K562 (cell line): ENCODE data around the gene ESPN. TPM values are rescaled to one million over a fixed set of nuclear protein-coding genes. Genes with fewer than 3 reads are reported as not detected.

Source experiments
- BRD4 ChIP-seq: fragments of 200-600 bp; sonication (generic); IDR thresholded peaks from 2 replicates; pipeline ENCODE4 v1.6.1; 2017; ENCODE audit warnings: inconsistent platforms
- CCAR2 ChIP-seq: fragments of 200-400 bp; formaldehyde crosslinking; IDR thresholded peaks from 2 replicates; pipeline ENCODE4 v1.6.1; 2017; ENCODE audit warnings: mild to moderate bottlenecking, low read depth, low read length
- CHCHD3 ChIP-seq: fragments of 250-450 bp; sonication (Bioruptor Pico); IDR thresholded peaks from 2 replicates; pipeline ENCODE4 v2.1.2; 2022; ENCODE audit warnings: mild to moderate bottlenecking
- FOXK2 ChIP-seq, 2 experiments: fragments of 450-650 bp; IDR thresholded peaks in 1 of 2; conservative IDR thresholded peaks in 1 of 2; 2 replicates each; pipeline ENCODE4 v1.6.1; 2016; ENCODE audit warnings: low read depth in 2 of 2, mild to moderate bottlenecking in 1 of 2
- GABPB1 ChIP-seq: sonication (generic); formaldehyde crosslinking; IDR thresholded peaks from 2 replicates; pipeline ENCODE4 v1.8.0; 2022; ENCODE audit warnings: mild to moderate bottlenecking, missing genetic modification reagents
- KLF6 ChIP-seq: fragments of 250-450 bp; sonication (Bioruptor Pico); IDR thresholded peaks from 2 replicates; pipeline ENCODE4 v1.4.0; 2020; ENCODE audit warnings: mild to moderate bottlenecking, moderate library complexity, borderline replicate concordance
- MCM3 ChIP-seq: fragments of 450-650 bp; IDR thresholded peaks from 2 replicates; pipeline ENCODE4 v1.6.1; 2016
- PHF8 ChIP-seq: fragments of 200-600 bp; sonication (generic); IDR thresholded peaks from 2 replicates; pipeline ENCODE4 v1.6.1; 2012; ENCODE audit warnings: mixed run types, mild to moderate bottlenecking, inconsistent platforms, low read length, moderate library complexity, borderline replicate concordance
- RCOR1 ChIP-seq, 2 experiments: IDR thresholded peaks; 2 replicates each; pipeline ENCODE4 v1.6.1; 2012; ENCODE audit warnings: low read depth in 2 of 2, low read length in 2 of 2, borderline replicate concordance in 1 of 2, improper control_type of control experiment in 1 of 2
- SAP30 ChIP-seq: fragments of 200-600 bp; sonication (generic); IDR thresholded peaks from 2 replicates; pipeline ENCODE4 v1.6.1; 2012; ENCODE audit warnings: borderline replicate concordance, low read depth, mild to moderate bottlenecking, moderate library complexity, low read length, control low read depth, inconsistent platforms; ENCODE audit not compliant: insufficient read depth, poor library complexity, severe bottlenecking
- STAT5A ChIP-seq: IDR thresholded peaks from 2 replicates; pipeline ENCODE4 v1.6.1; 2012; ENCODE audit warnings: low read length, inconsistent platforms, borderline replicate concordance
- TAF7 ChIP-seq: fragments of 450-650 bp; IDR thresholded peaks from 2 replicates; pipeline ENCODE4 v1.6.1; 2016; ENCODE audit warnings: missing genetic modification characterization, missing compliant biosample characterization
- ZFX ChIP-seq: sonication (generic); formaldehyde crosslinking; IDR thresholded peaks from 2 replicates; pipeline ENCODE4 v1.8.0; 2022; ENCODE audit warnings: mild to moderate bottlenecking, missing genetic modification reagents, moderate library complexity
- ZNF232 ChIP-seq: sonication (generic); formaldehyde crosslinking; IDR thresholded peaks from 2 replicates; pipeline ENCODE4 v1.8.0; 2022; ENCODE audit warnings: mild to moderate bottlenecking, missing genetic modification reagents
- ZNF444 ChIP-seq: fragments of 250-450 bp; sonication (Bioruptor Pico); IDR thresholded peaks from 2 replicates; pipeline ENCODE4 v1.4.0; 2020; ENCODE audit warnings: mild to moderate bottlenecking, moderate library complexity
- ZNF584 ChIP-seq: fragments of 200-800 bp; sonication (Bioruptor generic); IDR thresholded peaks from 2 replicates; pipeline ENCODE4 v1.6.1; 2016; ENCODE audit warnings: low read depth, mild to moderate bottlenecking, missing genetic modification characterization, missing compliant biosample characterization
- ZNF699 ChIP-seq: fragments of 250-450 bp; sonication (Bioruptor Pico); IDR thresholded peaks from 2 replicates; pipeline ENCODE4 v1.8.0; 2021; ENCODE audit warnings: mild to moderate bottlenecking, moderate library complexity; ENCODE audit not compliant: insufficient replicate concordance
- polyA plus RNA-seq, 8 experiments: library from polyadenylated mRNA; depleted of rRNA in 4 of 8; stranded (reverse) in 5 of 8; unstranded in 3 of 8; fragments of >200 nt; fragmentation: Nextera tagmentation in 2 of 8; fragmentation: Illumina TruSeq in 1 of 8; extraction: Ambion mirVana in 2 of 8; extraction: Trizol in 1 of 8; gene quantifications; 2 replicates each; pipeline versions ENCODE4 v1.2.1 to v1.2.3, GENCODE V29; 2011 to 2014; ENCODE audit warnings: inconsistent platforms in 1 of 8, missing spikeins in 1 of 8
- total RNA-seq, 7 experiments: library from RNA; depleted of rRNA in 6 of 7; stranded (reverse); fragments of >200 nt in 6 of 7; fragmentation: Illumina TruSeq in 2 of 7; extraction: Trizol in 2 of 7; gene quantifications; 2 replicates each; pipeline versions ENCODE4 v1.2.1 to v1.2.3, GENCODE V29; 2011 to 2021; ENCODE audit warnings: low replicate concordance in 1 of 7
- TF ChIP-seq, protein P1 (sequence below): sonication (generic); formaldehyde crosslinking; IDR thresholded peaks from 2 replicates; pipeline ENCODE4 v1.8.1; 2022; ENCODE audit warnings: missing genetic modification reagents
- TF ChIP-seq, protein P2 (sequence below): fragments of 250-450 bp; sonication (Bioruptor Pico); IDR thresholded peaks from 2 replicates; pipeline ENCODE4 v1.9.0; 2021; ENCODE audit warnings: mild to moderate bottlenecking, inconsistent platforms
- TF ChIP-seq, protein P3 (sequence below): fragments of 250-450 bp; sonication (Bioruptor Pico); IDR thresholded peaks from 2 replicates; pipeline ENCODE4 v1.5.0; 2021; ENCODE audit warnings: mild to moderate bottlenecking, borderline replicate concordance
- TF ChIP-seq, protein P4 (sequence below): sonication (generic); formaldehyde crosslinking; IDR thresholded peaks from 2 replicates; pipeline ENCODE4 v1.9.0; 2022; ENCODE audit warnings: mild to moderate bottlenecking, missing genetic modification reagents

ESPN gene
- total and polyA plus RNA-seq, 9 of the 15 experiments (the other 6 are each of a cell fraction or from before 2014, with no cell fraction given) = 0.07 to 1.2 (median 0.45) TPM; not detected in 3

DNA sequence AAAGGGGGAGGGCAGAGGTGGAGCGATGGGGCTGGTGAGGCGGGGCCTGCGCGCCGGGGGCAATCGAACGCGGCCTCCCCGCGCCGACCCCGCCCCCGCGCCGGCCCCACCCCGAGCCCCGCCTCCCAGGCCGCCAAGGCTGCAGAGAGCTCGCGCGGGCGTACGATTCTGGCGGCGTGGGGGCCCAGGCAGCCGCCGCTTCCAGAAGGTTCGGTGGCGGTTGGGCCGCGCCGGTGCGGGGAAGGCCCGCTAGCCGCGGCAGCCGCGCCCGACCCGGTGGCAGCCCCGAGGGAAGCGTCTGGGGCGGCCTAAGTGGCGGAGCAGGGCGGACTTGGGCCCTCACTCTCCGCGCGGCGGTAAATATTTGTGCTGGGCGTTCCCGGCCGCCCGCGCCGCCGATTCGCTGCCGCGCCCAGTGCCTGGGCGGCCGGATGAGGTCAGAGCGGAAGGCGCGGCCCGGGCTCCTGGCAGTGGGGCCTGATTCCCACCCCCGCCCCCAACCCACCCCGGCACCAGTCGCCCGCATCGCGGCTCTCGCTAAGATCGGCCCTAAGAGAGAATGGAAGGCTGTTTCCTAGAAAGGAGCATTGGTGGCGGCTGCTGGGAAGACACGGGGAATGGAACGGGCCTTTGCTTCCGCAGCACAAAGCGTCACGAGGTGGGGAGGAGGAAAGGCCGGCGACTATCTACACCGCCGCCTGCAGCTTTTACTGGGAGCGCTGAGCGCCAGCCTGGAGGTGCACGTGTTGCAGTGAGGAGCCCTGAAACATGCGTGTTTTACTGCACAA lies 31.0 kb upstream of the ESPN start, which contains the start of gene ACOT7 (continued):
- TF ChIP-seq, protein P1, sequence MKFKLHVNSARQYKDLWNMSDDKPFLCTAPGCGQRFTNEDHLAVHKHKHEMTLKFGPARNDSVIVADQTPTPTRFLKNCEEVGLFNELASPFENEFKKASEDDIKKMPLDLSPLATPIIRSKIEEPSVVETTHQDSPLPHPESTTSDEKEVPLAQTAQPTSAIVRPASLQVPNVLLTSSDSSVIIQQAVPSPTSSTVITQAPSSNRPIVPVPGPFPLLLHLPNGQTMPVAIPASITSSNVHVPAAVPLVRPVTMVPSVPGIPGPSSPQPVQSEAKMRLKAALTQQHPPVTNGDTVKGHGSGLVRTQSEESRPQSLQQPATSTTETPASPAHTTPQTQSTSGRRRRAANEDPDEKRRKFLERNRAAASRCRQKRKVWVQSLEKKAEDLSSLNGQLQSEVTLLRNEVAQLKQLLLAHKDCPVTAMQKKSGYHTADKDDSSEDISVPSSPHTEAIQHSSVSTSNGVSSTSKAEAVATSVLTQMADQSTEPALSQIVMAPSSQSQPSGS (CRISPR knock-in tag) = peak; percentile 79
- TF ChIP-seq SAP30 (peak; percentile 90), FOXK2 (conservative IDR thresholded peaks at IDR 0.05 in 1 of 2, IDR thresholded peaks at IDR 0.05 in 1 of 2; ENCODE audit: low read depth in 2 of 2) (peak; percentile 86 to 92), BRD4 (peak; percentile 67; the same call in 1 of the 2 replicates), ZFX (CRISPR knock-in tag) (peak; percentile 99), KLF6 (CRISPR knock-in tag) (peak; percentile 38; the same call in 1 of the 2 replicates), TAF7 (no peak), ZNF584 (CRISPR knock-in tag) (0 out of 2 replicates have a peak, but pooled peaks have one; percentile 10), CCAR2 (no peak), ZNF444 (CRISPR knock-in tag) (no peak), ZNF232 (peak; percentile 39; the same call in 1 of the 2 replicates), GABPB1 (CRISPR knock-in tag) (peak; percentile 82), CHCHD3 (CRISPR knock-in tag) (no peak), STAT5A (0 out of 2 replicates have a peak, but pooled peaks have one; percentile 3), RCOR1 (IDR thresholded peaks at IDR 0.05; ENCODE audit: borderline replicate concordance in 1 of 2, low read depth in 2 of 2, low read length in 2 of 2) (peak in 1 of 2 experiments; percentile 48; a peak in 1 of 4 replicates), ZNF699 (CRISPR knock-in tag) (peak; percentile 65), MCM3 (no peak), PHF8 (peak; percentile 90; the same call in 1 of the 2 replicates)
- TF ChIP-seq, protein P2, sequence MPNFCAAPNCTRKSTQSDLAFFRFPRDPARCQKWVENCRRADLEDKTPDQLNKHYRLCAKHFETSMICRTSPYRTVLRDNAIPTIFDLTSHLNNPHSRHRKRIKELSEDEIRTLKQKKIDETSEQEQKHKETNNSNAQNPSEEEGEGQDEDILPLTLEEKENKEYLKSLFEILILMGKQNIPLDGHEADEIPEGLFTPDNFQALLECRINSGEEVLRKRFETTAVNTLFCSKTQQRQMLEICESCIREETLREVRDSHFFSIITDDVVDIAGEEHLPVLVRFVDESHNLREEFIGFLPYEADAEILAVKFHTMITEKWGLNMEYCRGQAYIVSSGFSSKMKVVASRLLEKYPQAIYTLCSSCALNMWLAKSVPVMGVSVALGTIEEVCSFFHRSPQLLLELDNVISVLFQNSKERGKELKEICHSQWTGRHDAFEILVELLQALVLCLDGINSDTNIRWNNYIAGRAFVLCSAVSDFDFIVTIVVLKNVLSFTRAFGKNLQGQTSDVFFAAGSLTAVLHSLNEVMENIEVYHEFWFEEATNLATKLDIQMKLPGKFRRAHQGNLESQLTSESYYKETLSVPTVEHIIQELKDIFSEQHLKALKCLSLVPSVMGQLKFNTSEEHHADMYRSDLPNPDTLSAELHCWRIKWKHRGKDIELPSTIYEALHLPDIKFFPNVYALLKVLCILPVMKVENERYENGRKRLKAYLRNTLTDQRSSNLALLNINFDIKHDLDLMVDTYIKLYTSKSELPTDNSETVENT (CRISPR knock-in tag) = peak; percentile 77
- TF ChIP-seq, protein P3, sequence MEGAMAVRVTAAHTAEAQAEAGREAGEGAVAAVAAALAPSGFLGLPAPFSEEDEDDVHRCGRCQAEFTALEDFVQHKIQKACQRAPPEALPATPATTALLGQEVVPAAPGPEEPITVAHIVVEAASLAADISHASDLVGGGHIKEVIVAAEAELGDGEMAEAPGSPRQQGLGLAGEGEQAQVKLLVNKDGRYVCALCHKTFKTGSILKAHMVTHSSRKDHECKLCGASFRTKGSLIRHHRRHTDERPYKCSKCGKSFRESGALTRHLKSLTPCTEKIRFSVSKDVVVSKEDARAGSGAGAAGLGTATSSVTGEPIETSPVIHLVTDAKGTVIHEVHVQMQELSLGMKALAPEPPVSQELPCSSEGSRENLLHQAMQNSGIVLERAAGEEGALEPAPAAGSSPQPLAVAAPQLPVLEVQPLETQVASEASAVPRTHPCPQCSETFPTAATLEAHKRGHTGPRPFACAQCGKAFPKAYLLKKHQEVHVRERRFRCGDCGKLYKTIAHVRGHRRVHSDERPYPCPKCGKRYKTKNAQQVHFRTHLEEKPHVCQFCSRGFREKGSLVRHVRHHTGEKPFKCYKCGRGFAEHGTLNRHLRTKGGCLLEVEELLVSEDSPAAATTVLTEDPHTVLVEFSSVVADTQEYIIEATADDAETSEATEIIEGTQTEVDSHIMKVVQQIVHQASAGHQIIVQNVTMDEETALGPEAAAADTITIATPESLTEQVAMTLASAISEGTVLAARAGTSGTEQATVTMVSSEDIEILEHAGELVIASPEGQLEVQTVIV (CRISPR knock-in tag) = no peak
- TF ChIP-seq, protein P4, sequence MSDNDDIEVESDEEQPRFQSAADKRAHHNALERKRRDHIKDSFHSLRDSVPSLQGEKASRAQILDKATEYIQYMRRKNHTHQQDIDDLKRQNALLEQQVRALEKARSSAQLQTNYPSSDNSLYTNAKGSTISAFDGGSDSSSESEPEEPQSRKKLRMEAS (CRISPR knock-in tag) = peak; percentile 98
